K562 (cell line): ENCODE data around the gene C4orf36.

Experiments
- ARNT ChIP-seq, 2 experiments: fragments of 450-650 bp; IDR thresholded peaks; 2 replicates each; pipeline ENCODE4 v1.6.1; 2016; ENCODE audit warnings: mild to moderate bottlenecking in 1 of 2
- EZH2 ChIP-seq: IDR thresholded peaks from 2 replicates; pipeline ENCODE4 v1.6.1; 2012; ENCODE audit warnings: low read depth, mild to moderate bottlenecking, inconsistent platforms, low read length, borderline replicate concordance
- MYC ChIP-seq, 2 experiments: fragments of 250-450 bp in 1 of 2; sonication (Bioruptor Pico) in 1 of 2; IDR thresholded peaks; 2 replicates each; pipeline versions ENCODE4 v1.5.1 to v1.6.1; 2012 to 2021; ENCODE audit warnings: low read depth in 2 of 2, borderline replicate concordance in 1 of 2, improper control_type of control experiment in 1 of 2, low read length in 1 of 2, mild to moderate bottlenecking in 1 of 2, moderate library complexity in 1 of 2
- POLR2A ChIP-seq: fragments of 450-650 bp; conservative IDR thresholded peaks from 2 replicates; pipeline ENCODE4 v1.6.1; 2016
- POLR2AphosphoS5 ChIP-seq: IDR thresholded peaks from 2 replicates; pipeline ENCODE4 v1.6.1; 2011; ENCODE audit warnings: mild to moderate bottlenecking, low read depth, low read length, moderate library complexity; ENCODE audit not compliant: control insufficient read depth, insufficient read depth
- RB1 ChIP-seq: fragments of 450-650 bp; IDR thresholded peaks from 2 replicates; pipeline ENCODE4 v1.6.1; 2017; ENCODE audit warnings: low read depth, mild to moderate bottlenecking
- SNRNP70 ChIP-seq: fragments of 200-400 bp; formaldehyde crosslinking; optimal IDR thresholded peaks from 2 replicates; pipeline ENCODE3; 2017; ENCODE audit warnings: low read depth, low read length
- TF ChIP-seq, protein P1 (sequence below): fragments of 250-450 bp; sonication (Bioruptor Pico); IDR thresholded peaks from 2 replicates; pipeline ENCODE4 v1.4.0; 2020; ENCODE audit warnings: mild to moderate bottlenecking, moderate library complexity
- TF ChIP-seq, protein P2 (sequence below): sonication (generic); formaldehyde crosslinking; IDR thresholded peaks from 2 replicates; pipeline ENCODE4 v1.8.1; 2023; ENCODE audit warnings: missing genetic modification reagents, mild to moderate bottlenecking, borderline replicate concordance
- TF ChIP-seq, protein P3 (sequence below), 3 experiments: IDR thresholded peaks in 2 of 3; conservative IDR thresholded peaks in 1 of 3; 2 replicates each; pipeline ENCODE4 v1.5.1; 2011 to 2012; ENCODE audit warnings: low read length in 3 of 3, mild to moderate bottlenecking in 3 of 3, control low read depth in 2 of 3, improper control_type of control experiment in 1 of 3, inconsistent platforms in 1 of 3, low read depth in 1 of 3, mixed read lengths in 1 of 3, moderate library complexity in 1 of 3; ENCODE audit not compliant: insufficient read depth in 2 of 3
- TF ChIP-seq, protein P4 (sequence below): fragments of 450-650 bp; IDR thresholded peaks from 2 replicates; pipeline ENCODE4 v1.6.1; 2016; ENCODE audit warnings: mild to moderate bottlenecking

DNA sequence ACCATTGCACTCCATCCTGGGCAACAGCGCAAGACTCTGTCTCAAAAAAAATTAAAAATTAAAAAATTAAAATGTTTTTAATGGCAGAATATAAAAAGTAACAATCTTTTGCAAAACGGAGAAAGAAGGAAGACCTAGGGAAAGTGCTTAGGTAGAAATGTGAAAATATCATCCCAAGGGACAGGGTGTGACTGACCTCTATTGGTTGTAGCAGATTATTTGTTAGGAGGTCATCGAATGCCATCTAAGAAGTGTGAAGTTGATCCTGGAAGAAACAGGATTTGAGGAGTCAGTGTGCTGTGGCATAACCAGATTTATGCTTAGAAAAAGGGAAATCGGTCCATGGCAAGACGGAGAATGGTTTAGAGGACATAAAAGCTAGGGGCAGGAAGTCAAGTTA, 18.1 kb upstream of the C4orf36 start:
- TF ChIP-seq, protein P1, sequence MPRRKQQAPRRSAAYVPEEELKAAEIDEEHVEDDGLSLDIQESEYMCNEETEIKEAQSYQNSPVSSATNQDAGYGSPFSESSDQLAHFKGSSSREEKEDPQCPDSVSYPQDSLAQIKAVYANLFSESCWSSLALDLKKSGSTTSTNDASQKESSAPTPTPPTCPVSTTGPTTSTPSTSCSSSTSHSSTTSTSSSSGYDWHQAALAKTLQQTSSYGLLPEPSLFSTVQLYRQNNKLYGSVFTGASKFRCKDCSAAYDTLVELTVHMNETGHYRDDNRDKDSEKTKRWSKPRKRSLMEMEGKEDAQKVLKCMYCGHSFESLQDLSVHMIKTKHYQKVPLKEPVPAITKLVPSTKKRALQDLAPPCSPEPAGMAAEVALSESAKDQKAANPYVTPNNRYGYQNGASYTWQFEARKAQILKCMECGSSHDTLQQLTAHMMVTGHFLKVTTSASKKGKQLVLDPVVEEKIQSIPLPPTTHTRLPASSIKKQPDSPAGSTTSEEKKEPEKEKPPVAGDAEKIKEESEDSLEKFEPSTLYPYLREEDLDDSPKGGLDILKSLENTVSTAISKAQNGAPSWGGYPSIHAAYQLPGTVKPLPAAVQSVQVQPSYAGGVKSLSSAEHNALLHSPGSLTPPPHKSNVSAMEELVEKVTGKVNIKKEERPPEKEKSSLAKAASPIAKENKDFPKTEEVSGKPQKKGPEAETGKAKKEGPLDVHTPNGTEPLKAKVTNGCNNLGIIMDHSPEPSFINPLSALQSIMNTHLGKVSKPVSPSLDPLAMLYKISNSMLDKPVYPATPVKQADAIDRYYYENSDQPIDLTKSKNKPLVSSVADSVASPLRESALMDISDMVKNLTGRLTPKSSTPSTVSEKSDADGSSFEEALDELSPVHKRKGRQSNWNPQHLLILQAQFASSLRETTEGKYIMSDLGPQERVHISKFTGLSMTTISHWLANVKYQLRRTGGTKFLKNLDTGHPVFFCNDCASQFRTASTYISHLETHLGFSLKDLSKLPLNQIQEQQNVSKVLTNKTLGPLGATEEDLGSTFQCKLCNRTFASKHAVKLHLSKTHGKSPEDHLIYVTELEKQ (CRISPR knock-in tag): no peak
- TF ChIP-seq RB1: no peak
- TF ChIP-seq, protein P2, sequence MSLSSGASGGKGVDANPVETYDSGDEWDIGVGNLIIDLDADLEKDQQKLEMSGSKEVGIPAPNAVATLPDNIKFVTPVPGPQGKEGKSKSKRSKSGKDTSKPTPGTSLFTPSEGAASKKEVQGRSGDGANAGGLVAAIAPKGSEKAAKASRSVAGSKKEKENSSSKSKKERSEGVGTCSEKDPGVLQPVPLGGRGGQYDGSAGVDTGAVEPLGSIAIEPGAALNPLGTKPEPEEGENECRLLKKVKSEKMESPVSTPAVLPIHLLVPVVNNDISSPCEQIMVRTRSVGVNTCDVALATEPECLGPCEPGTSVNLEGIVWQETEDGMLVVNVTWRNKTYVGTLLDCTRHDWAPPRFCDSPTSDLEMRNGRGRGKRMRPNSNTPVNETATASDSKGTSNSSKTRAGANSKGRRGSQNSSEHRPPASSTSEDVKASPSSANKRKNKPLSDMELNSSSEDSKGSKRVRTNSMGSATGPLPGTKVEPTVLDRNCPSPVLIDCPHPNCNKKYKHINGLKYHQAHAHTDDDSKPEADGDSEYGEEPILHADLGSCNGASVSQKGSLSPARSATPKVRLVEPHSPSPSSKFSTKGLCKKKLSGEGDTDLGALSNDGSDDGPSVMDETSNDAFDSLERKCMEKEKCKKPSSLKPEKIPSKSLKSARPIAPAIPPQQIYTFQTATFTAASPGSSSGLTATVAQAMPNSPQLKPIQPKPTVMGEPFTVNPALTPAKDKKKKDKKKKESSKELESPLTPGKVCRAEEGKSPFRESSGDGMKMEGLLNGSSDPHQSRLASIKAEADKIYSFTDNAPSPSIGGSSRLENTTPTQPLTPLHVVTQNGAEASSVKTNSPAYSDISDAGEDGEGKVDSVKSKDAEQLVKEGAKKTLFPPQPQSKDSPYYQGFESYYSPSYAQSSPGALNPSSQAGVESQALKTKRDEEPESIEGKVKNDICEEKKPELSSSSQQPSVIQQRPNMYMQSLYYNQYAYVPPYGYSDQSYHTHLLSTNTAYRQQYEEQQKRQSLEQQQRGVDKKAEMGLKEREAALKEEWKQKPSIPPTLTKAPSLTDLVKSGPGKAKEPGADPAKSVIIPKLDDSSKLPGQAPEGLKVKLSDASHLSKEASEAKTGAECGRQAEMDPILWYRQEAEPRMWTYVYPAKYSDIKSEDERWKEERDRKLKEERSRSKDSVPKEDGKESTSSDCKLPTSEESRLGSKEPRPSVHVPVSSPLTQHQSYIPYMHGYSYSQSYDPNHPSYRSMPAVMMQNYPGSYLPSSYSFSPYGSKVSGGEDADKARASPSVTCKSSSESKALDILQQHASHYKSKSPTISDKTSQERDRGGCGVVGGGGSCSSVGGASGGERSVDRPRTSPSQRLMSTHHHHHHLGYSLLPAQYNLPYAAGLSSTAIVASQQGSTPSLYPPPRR (CRISPR knock-in tag): no peak
- TF ChIP-seq, protein P3, sequence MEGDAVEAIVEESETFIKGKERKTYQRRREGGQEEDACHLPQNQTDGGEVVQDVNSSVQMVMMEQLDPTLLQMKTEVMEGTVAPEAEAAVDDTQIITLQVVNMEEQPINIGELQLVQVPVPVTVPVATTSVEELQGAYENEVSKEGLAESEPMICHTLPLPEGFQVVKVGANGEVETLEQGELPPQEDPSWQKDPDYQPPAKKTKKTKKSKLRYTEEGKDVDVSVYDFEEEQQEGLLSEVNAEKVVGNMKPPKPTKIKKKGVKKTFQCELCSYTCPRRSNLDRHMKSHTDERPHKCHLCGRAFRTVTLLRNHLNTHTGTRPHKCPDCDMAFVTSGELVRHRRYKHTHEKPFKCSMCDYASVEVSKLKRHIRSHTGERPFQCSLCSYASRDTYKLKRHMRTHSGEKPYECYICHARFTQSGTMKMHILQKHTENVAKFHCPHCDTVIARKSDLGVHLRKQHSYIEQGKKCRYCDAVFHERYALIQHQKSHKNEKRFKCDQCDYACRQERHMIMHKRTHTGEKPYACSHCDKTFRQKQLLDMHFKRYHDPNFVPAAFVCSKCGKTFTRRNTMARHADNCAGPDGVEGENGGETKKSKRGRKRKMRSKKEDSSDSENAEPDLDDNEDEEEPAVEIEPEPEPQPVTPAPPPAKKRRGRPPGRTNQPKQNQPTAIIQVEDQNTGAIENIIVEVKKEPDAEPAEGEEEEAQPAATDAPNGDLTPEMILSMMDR (IDR thresholded peaks at IDR 0.05 in 2 of 3, conservative IDR thresholded peaks at IDR 0.05 in 1 of 3; ENCODE audit: insufficient read depth in 2 of 3, low read depth in 1 of 3, low read length in 3 of 3): peak in 1 of 3 experiments; percentile 18; a peak in 1 of 6 replicates
- no peak for TF ChIP-seq EZH2
- no peak for TF ChIP-seq ARNT (IDR thresholded peaks at IDR 0.05)
- no peak for TF ChIP-seq MYC (IDR thresholded peaks at IDR 0.05; ENCODE audit: low read depth, low read length)
- no peak for TF ChIP-seq MYC (CRISPR knock-in tag; IDR thresholded peaks at IDR 0.05; ENCODE audit: borderline replicate concordance, low read depth)
- TF ChIP-seq, protein P4, sequence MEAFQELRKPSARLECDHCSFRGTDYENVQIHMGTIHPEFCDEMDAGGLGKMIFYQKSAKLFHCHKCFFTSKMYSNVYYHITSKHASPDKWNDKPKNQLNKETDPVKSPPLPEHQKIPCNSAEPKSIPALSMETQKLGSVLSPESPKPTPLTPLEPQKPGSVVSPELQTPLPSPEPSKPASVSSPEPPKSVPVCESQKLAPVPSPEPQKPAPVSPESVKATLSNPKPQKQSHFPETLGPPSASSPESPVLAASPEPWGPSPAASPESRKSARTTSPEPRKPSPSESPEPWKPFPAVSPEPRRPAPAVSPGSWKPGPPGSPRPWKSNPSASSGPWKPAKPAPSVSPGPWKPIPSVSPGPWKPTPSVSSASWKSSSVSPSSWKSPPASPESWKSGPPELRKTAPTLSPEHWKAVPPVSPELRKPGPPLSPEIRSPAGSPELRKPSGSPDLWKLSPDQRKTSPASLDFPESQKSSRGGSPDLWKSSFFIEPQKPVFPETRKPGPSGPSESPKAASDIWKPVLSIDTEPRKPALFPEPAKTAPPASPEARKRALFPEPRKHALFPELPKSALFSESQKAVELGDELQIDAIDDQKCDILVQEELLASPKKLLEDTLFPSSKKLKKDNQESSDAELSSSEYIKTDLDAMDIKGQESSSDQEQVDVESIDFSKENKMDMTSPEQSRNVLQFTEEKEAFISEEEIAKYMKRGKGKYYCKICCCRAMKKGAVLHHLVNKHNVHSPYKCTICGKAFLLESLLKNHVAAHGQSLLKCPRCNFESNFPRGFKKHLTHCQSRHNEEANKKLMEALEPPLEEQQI: no peak
- no peak for TF ChIP-seq SNRNP70
- TF ChIP-seq POLR2A: no peak
- no peak for TF ChIP-seq POLR2AphosphoS5
